SK-N-SH treated with all-trans-retinoic acid at 6 μM for 48 hours (cell line): ENCODE data around the gene ARAP2.

Experiments used
- ARNTL ChIP-seq: fragments of 450-650 bp; formaldehyde crosslinking; IDR thresholded peaks from 2 replicates; pipeline ENCODE4 v1.5.0; 2020; ENCODE audit warnings: low read depth, mild to moderate bottlenecking, moderate library complexity, borderline replicate concordance
- BACH2 ChIP-seq: fragments of 250-450 bp; sonication (Bioruptor Pico); IDR thresholded peaks from 2 replicates; pipeline ENCODE4 v1.9.0; 2021; ENCODE audit warnings: mild to moderate bottlenecking, borderline replicate concordance
- CSDC2 ChIP-seq: fragments of 250-450 bp; sonication (Bioruptor Pico); IDR thresholded peaks from 2 replicates; pipeline ENCODE4 v1.5.0; 2020; ENCODE audit warnings: mild to moderate bottlenecking, moderate library complexity
- ISL1 ChIP-seq: fragments of 250-450 bp; sonication (Bioruptor Pico); IDR thresholded peaks from 2 replicates; pipeline ENCODE4 v2.1.2; 2022; ENCODE audit warnings: mild to moderate bottlenecking, moderate library complexity
- OSR1 ChIP-seq: fragments of 250-450 bp; sonication (Bioruptor Pico); IDR thresholded peaks from 2 replicates; pipeline ENCODE4 v1.8.0; 2022; ENCODE audit warnings: moderate library complexity, mild to moderate bottlenecking, inconsistent platforms
- RARB ChIP-seq: fragments of 250-450 bp; sonication (Bioruptor Pico); IDR thresholded peaks from 2 replicates; pipeline ENCODE4 v1.8.0; 2021; ENCODE audit warnings: mild to moderate bottlenecking, moderate library complexity
- ZFP3 ChIP-seq: fragments of 250-450 bp; sonication (Bioruptor Pico); IDR thresholded peaks from 2 replicates; pipeline ENCODE4 v1.5.0; 2020; ENCODE audit warnings: mild to moderate bottlenecking, moderate library complexity
- ZFP30 ChIP-seq: fragments of 450-650 bp; formaldehyde crosslinking; IDR thresholded peaks from 2 replicates; pipeline ENCODE4 v1.5.0; 2022; ENCODE audit warnings: mild to moderate bottlenecking, moderate library complexity
- ZNF8 ChIP-seq: fragments of 450-650 bp; formaldehyde crosslinking; IDR thresholded peaks from 2 replicates; pipeline ENCODE4 v1.5.0; 2020; ENCODE audit warnings: mild to moderate bottlenecking, moderate library complexity
- TF ChIP-seq, protein P1 (sequence below): fragments of 250-450 bp; sonication (Bioruptor Pico); IDR thresholded peaks from 2 replicates; pipeline ENCODE4 v1.5.1; 2020; ENCODE audit warnings: low read depth, mild to moderate bottlenecking, moderate library complexity
- TF ChIP-seq, protein P2 (sequence below): fragments of 250-450 bp; sonication (Bioruptor Pico); IDR thresholded peaks from 2 replicates; pipeline ENCODE4 v1.8.0; 2020; ENCODE audit warnings: mild to moderate bottlenecking, moderate library complexity, borderline replicate concordance
- TF ChIP-seq, protein P3 (sequence below): fragments of 250-450 bp; sonication (Bioruptor Pico); IDR thresholded peaks from 2 replicates; pipeline ENCODE4 v1.8.0; 2021; ENCODE audit warnings: low read depth, mild to moderate bottlenecking, moderate library complexity, borderline replicate concordance

DNA sequence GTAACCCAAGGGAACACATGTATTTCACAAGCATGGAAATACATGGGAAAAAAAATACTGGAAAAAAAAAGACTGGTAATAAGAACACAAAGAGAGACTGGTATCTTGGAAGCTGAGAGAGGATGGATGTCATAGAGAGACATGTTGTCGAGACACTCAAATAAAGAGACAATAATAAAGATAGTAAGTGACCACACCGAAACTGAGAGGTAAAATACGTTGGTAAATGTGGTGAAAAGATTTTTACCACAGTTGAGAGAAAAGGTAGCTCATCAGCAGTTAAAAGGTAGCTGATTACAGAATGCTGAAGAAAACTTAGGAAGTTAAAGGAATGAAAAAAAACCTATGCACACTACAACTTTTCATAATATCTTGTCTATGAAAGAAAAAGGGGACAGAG lies 81.1 kb downstream of the ARAP2 start:
- no peak for TF ChIP-seq ZNF8 (CRISPR knock-in tag)
- TF ChIP-seq ISL1 (CRISPR knock-in tag) = no peak
- TF ChIP-seq CSDC2 (CRISPR knock-in tag) = no peak
- TF ChIP-seq ZFP3 = no peak
- TF ChIP-seq, protein P1, sequence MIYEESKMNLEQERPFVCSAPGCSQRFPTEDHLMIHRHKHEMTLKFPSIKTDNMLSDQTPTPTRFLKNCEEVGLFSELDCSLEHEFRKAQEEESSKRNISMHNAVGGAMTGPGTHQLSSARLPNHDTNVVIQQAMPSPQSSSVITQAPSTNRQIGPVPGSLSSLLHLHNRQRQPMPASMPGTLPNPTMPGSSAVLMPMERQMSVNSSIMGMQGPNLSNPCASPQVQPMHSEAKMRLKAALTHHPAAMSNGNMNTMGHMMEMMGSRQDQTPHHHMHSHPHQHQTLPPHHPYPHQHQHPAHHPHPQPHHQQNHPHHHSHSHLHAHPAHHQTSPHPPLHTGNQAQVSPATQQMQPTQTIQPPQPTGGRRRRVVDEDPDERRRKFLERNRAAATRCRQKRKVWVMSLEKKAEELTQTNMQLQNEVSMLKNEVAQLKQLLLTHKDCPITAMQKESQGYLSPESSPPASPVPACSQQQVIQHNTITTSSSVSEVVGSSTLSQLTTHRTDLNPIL = no peak
- TF ChIP-seq ARNTL = no peak
- TF ChIP-seq, protein P2, sequence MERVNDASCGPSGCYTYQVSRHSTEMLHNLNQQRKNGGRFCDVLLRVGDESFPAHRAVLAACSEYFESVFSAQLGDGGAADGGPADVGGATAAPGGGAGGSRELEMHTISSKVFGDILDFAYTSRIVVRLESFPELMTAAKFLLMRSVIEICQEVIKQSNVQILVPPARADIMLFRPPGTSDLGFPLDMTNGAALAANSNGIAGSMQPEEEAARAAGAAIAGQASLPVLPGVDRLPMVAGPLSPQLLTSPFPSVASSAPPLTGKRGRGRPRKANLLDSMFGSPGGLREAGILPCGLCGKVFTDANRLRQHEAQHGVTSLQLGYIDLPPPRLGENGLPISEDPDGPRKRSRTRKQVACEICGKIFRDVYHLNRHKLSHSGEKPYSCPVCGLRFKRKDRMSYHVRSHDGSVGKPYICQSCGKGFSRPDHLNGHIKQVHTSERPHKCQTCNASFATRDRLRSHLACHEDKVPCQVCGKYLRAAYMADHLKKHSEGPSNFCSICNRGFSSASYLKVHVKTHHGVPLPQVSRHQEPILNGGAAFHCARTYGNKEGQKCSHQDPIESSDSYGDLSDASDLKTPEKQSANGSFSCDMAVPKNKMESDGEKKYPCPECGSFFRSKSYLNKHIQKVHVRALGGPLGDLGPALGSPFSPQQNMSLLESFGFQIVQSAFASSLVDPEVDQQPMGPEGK (CRISPR knock-in tag) = no peak
- TF ChIP-seq OSR1 (CRISPR knock-in tag) = no peak
- TF ChIP-seq RARB (CRISPR knock-in tag) = no peak
- no peak for TF ChIP-seq ZFP30 (CRISPR knock-in tag)
- TF ChIP-seq BACH2 (CRISPR knock-in tag) = no peak
- TF ChIP-seq, protein P3, sequence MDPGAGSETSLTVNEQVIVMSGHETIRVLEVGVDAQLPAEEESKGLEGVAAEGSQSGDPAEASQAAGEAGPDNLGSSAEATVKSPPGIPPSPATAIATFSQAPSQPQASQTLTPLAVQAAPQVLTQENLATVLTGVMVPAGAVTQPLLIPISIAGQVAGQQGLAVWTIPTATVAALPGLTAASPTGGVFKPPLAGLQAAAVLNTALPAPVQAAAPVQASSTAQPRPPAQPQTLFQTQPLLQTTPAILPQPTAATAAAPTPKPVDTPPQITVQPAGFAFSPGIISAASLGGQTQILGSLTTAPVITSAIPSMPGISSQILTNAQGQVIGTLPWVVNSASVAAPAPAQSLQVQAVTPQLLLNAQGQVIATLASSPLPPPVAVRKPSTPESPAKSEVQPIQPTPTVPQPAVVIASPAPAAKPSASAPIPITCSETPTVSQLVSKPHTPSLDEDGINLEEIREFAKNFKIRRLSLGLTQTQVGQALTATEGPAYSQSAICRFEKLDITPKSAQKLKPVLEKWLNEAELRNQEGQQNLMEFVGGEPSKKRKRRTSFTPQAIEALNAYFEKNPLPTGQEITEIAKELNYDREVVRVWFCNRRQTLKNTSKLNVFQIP (CRISPR knock-in tag) = no peak
